Astrocyte of the hippocampus (primary cell): ENCODE data around the gene CLDN6.

Experiments used
- DNase-seq: peaks from one replicate; pipeline ENCODE4 v3.0.0; 2011; ENCODE audit warnings: low read depth, low spot score

The CLDN6 gene

GRCh38 chr16:3028716-3029319, 10.8 kb upstream of the CLDN6 start:
- no peak for DNase-seq

- DNase-seq, result peak; percentile 95
Measured at GRCh38 chr16:3027983-3028715, 10.2 kb upstream of the CLDN6 start.

- DNase-seq, result no peak
Measured at GRCh38 chr16:3027489-3027795, 9.5 kb upstream of the CLDN6 start.

GRCh38 chr16:3026609-3027488, 8.9 kb upstream of the CLDN6 start:
- DNase-seq, result no peak

GRCh38 chr16:3026003-3026378, 8.0 kb upstream of the CLDN6 start:
- DNase-seq, result no peak

- DNase-seq, result no peak
Measured at GRCh38 chr16:3025032-3026002, 7.3 kb upstream of the CLDN6 start.

GRCh38 chr16:3023669-3024478, 5.9 kb upstream of the CLDN6 start, which contains the start of the genes HCFC1R1 and THOC6:
Gene HCFC1R1 (minus strand): TSS chr16:3023942. CDS start chr16:3023941, 1 bp downstream.
Gene THOC6 (plus strand): TSS chr16:3024035. CDS start chr16:3024327, 292 bp downstream.
- DNase-seq, result peak; percentile 99

- DNase-seq, result peak; percentile 87
Measured at GRCh38 chr16:3023415-3023668, 5.4 kb upstream of the CLDN6 start.

GRCh38 chr16:3022684-3023414, 4.9 kb upstream of the CLDN6 start:
- no peak for DNase-seq

GRCh38 chr16:3022208-3022683, 4.3 kb upstream of the CLDN6 start:
- DNase-seq, result peak; percentile 98

- DNase-seq, result peak; percentile 98
Measured at GRCh38 chr16:3021449-3022207, 3.6 kb upstream of the CLDN6 start.

GRCh38 chr16:3020604-3021448, 2.8 kb upstream of the CLDN6 start:
- peak; percentile 97 for DNase-seq

- peak; percentile 96 for DNase-seq
Measured at GRCh38 chr16:3020247-3020603, 2.2 kb upstream of the CLDN6 start, which contains the start of gene TNFRSF12A. Gene TNFRSF12A (plus strand): TSS chr16:3020368. CDS start chr16:3020398, 30 bp downstream.

GRCh38 chr16:3019594-3020246, 1.7 kb upstream of the CLDN6 start:
- no peak for DNase-seq

- DNase-seq, result no peak
Measured at GRCh38 chr16:3017344-3017743, 639 bp downstream of the CLDN6 start.

GRCh38 chr16:3015865-3016521, 2.0 kb downstream of the CLDN6 start:
- no peak for DNase-seq

GRCh38 chr16:3014971-3015370, 3.0 kb downstream of the CLDN6 start:
- DNase-seq, result no peak
